Suprapubic skin (tissue), 3 donors: ENCODE measurements around the gene MTA1.

Experiments used
- CTCF ChIP-seq, 2 donors: fragments of 200-600 bp in 1 of 2; fragments of 450-650 bp in 1 of 2; sonication (generic) in 1 of 2; IDR thresholded peaks; one replicate each; pipeline ENCODE4 v1.5.1; 2016 to 2019; ENCODE audit warnings: antibody characterized with exemption in 2 of 2, mild to moderate bottlenecking in 1 of 2, moderate library complexity in 1 of 2
- EP300 ChIP-seq: sonication (generic); formaldehyde crosslinking; IDR thresholded peaks from one replicate; pipeline ENCODE4 v1.6.1; 2017; ENCODE audit warnings: antibody characterized with exemption
- POLR2A ChIP-seq, 2 donors: fragments of 450-650 bp; IDR thresholded peaks; one replicate each; pipeline ENCODE4 v1.6.1; 2017; ENCODE audit warnings: antibody characterized with exemption in 2 of 2, mild to moderate bottlenecking in 2 of 2, moderate library complexity in 2 of 2

- TF ChIP-seq POLR2A (IDR thresholded peaks at IDR 0.05) (no peak), EP300 (no peak), CTCF (IDR thresholded peaks at IDR 0.05) (no peak)
These were observed 55.9 kb downstream of the MTA1 start for GRCh38 chr14:105475269-105476096.
